ENCODE results near the gene MOBP. TPM values are rescaled to one million over a fixed set of nuclear protein-coding genes. Genes with fewer than 3 reads are reported as not detected.

The MOBP gene
- total and polyA plus RNA-seq, 2 of the 4 experiments (the other 2 are of a cell fraction) = not detected

DNA sequence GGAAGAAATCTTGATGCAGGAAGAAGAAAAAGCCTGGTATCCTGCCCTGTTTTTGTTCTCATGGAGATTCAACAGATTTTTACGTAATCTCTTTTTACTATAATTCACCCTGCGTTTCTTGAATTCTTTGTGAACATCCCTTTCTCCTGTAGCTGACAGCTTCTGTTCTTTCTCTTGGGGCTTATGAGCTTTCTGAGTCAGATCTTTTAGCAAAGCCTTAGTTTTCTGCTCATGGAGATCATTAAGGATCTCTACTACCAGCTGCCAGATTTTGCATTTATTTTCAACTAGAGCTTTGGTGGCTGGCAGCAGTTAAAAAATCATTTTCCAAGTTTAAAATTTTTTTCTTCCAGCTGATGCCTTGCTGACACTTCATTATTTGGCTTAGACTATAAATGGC is 51.6 kb downstream of the MOBP start:
- intact Hi-C loops (cut with micrococcal nuclease) = no loop called here
- Histone ChIP-seq H3K27ac (ENCODE audit: insufficient read depth, low read length) (no peak overlapping the region), H3K14ac (replicated peaks; ENCODE audit: low read depth, low read length) (no peak overlapping the region), H3K56ac (ENCODE audit: extremely low read depth, insufficient read depth, low read length) (no peak overlapping the region), H2BK15ac (ENCODE audit: low read depth, low read length) (no peak overlapping the region), H4K91ac (ENCODE audit: insufficient read depth, low read depth, low read length) (no peak overlapping the region), H3K79me1 (ENCODE audit: low read depth in 1 of 2, low read length in 2 of 2) (no peaks in the 10 kb centered on the region), H3K23ac (ENCODE audit: low read depth, low read length) (no peak overlapping the region), H3K4ac (ENCODE audit: low read depth, low read length) (no peak overlapping the region), H3K4me1 (ENCODE audit: control insufficient read depth, insufficient read depth, low read length) (no peaks in the 10 kb centered on the region), H2AK9ac (replicated peaks; ENCODE audit: low read depth, low read length, poor library complexity) (no peak overlapping the region), H4K5ac (ENCODE audit: low read depth, low read length) (no peak overlapping the region), H3K4me3 (ENCODE audit: insufficient read depth, low read depth, low read length) (no peak overlapping the region), H2BK120ac (ENCODE audit: low read depth, low read length) (no peak overlapping the region), H3K9me1 (ENCODE audit: insufficient read depth, low read length) (no peaks in the 10 kb centered on the region), H3K4me2 (ENCODE audit: low read depth, low read length) (no peak overlapping the region), H3K9me3 (ENCODE audit: control insufficient read depth, insufficient read depth, low read length) (no peaks in the 10 kb centered on the region), H2AFZ (replicated peaks; ENCODE audit: low read length, poor library complexity) (no peak overlapping the region), H3K18ac (ENCODE audit: low read depth, low read length) (no peak overlapping the region), H3K36me3 (ENCODE audit: control insufficient read depth, insufficient read depth, low read length) (no peaks in the 10 kb centered on the region), H3K27me3 (ENCODE audit: control insufficient read depth, insufficient read depth, low read length) (no peaks in the 10 kb centered on the region), H3K9ac (ENCODE audit: low read depth, low read length) (no peak overlapping the region), H2BK20ac (ENCODE audit: low read depth, low read length) (no peak overlapping the region), H2AK5ac (ENCODE audit: low read depth, low read length) (no peak overlapping the region), H4K8ac (ENCODE audit: low read depth in 2 of 2, low read length in 2 of 2) (no peak overlapping the region), H2BK5ac (ENCODE audit: low read depth, low read length, poor library complexity, severe bottlenecking) (no peak overlapping the region), H4K20me1 (ENCODE audit: insufficient read depth, low read length) (no peaks in the 10 kb centered on the region)
- WGBS, 2 experiments (ENCODE audit: extremely low coverage in 2 of 2, insufficient read length in 1 of 2) = no CpG with 5 or more reads among the region's 2 CpGs
- no TSS peak for BruUV-seq (replicated peaks)
- TF ChIP-seq BHLHE40 (IDR thresholded peaks at IDR 0.05; ENCODE audit: low read depth, low read length) = no peak
- TF ChIP-seq, protein P1, sequence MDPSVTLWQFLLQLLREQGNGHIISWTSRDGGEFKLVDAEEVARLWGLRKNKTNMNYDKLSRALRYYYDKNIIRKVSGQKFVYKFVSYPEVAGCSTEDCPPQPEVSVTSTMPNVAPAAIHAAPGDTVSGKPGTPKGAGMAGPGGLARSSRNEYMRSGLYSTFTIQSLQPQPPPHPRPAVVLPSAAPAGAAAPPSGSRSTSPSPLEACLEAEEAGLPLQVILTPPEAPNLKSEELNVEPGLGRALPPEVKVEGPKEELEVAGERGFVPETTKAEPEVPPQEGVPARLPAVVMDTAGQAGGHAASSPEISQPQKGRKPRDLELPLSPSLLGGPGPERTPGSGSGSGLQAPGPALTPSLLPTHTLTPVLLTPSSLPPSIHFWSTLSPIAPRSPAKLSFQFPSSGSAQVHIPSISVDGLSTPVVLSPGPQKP (IDR thresholded peaks at IDR 0.05; ENCODE audit: borderline replicate concordance, low read depth, low read length) = no peak
- in situ Hi-C loops (cut with MboI; ENCODE audit: low sequenced_read_pairs) = no loop called here
- ATAC-seq (ENCODE audit: low read depth) = no peak
- dilution Hi-C loops (cut with HindIII; ENCODE audit: low sequenced_read_pairs, unreplicated experiment) = no loop called here
- ChIA-PET CTCF (interaction anchor here (0.7 kb wide), 1 partner anchor 73 kb away, joined by 4 read pairs; no protein-coding TSS in a partner anchor), POLR2A (ENCODE audit: unreplicated experiment) (no interaction called here)
- no peak for DNase-seq
